SH-SY5Y (cell line): ENCODE measurements around the gene KMT2E.

ENCODE experiments used
- GATA2 ChIP-seq: IDR thresholded peaks from 2 replicates; pipeline ENCODE4 v1.6.1; 2011; ENCODE audit warnings: mild to moderate bottlenecking, low read depth, low read length
- GATA3 ChIP-seq: IDR thresholded peaks from 2 replicates; pipeline ENCODE4 v1.6.1; 2011; ENCODE audit warnings: low read depth, mild to moderate bottlenecking, low read length, moderate library complexity

DNA sequence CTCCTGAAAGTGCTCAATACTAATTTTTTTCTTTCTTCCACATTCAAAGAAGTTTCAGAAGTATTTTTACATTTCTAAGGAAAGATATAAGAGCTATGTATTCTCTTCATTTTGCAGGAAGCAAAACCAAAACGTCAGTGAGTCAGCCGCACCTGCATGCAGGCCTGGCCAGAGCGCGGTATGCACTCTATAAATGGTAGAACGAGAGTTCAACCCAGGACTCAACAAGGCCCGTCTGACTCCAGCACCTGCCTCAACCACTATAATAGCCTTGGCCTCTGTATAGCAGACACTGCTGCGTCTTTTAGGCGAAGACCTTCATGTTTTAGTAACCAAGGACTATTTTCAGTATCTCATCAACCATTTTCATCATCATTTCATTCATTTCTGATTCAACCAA lies 113.2 kb downstream of the KMT2E start:
- no peak for TF ChIP-seq GATA3
- no peak for TF ChIP-seq GATA2
